A673 (cell line): Measurements from ENCODE around the gene MARCHF2. TPM values are rescaled to one million over a fixed set of nuclear protein-coding genes. Genes with fewer than 3 reads are reported as not detected.

ENCODE experiments used
- BruUV-seq: library from RNA; stranded (reverse); fragments of 400-500 nt; replicated peaks from 2 replicates; lab custom pipeline; 2021; lab: Mats Ljungman, UMichigan
- CTCF ChIA-PET: fragments of 300-600 bp; sonication (Branson Sonifier 250); formaldehyde crosslinking; loops from one replicate; lab custom pipeline; 2022; ENCODE audit warnings: antibody characterized with exemption; lab: Charles Lee
- POLR2A ChIA-PET: fragments of 300-600 bp; sonication (Branson Sonifier 250); formaldehyde crosslinking; loops from one replicate; lab custom pipeline; 2022; ENCODE audit warnings: antibody characterized with exemption; ENCODE audit not compliant: low non-redundant PET; lab: Charles Lee
- DNase-seq: peaks from one replicate; pipeline ENCODE4 v3.0.0-alpha.2; 2015; ENCODE audit warnings: low spot score
- H3K27ac ChIP-seq: fragments of 200-600 bp; sonication (generic); 2 replicates; pipeline ENCODE4 v1.5.1; 2016; ENCODE audit warnings: mixed run types, low read depth, mild to moderate bottlenecking, mixed read lengths, antibody characterized with exemption, low read length; ENCODE audit not compliant: poor library complexity, severe bottlenecking
- H3K27me3 ChIP-seq: fragments of 200-600 bp; sonication (generic); replicated peaks from 2 replicates; pipeline ENCODE4 v1.6.1; 2017; ENCODE audit warnings: mixed run types, low read depth, mild to moderate bottlenecking, mixed read lengths, antibody characterized with exemption, low read length; ENCODE audit not compliant: insufficient read depth, poor library complexity
- H3K36me3 ChIP-seq: fragments of 200-600 bp; sonication (generic); 2 replicates; pipeline ENCODE4 v1.6.1; 2016; ENCODE audit warnings: mixed run types, mild to moderate bottlenecking, mixed read lengths, antibody characterized with exemption, low read length; ENCODE audit not compliant: insufficient read depth, poor library complexity, severe bottlenecking
- H3K4me1 ChIP-seq: fragments of 200-600 bp; sonication (generic); 2 replicates; pipeline ENCODE4 v1.6.1; 2017; ENCODE audit warnings: mixed run types, mild to moderate bottlenecking, mixed read lengths, antibody characterized with exemption, low read length; ENCODE audit not compliant: insufficient read depth, poor library complexity, severe bottlenecking
- H3K4me3 ChIP-seq: fragments of 200-600 bp; sonication (generic); 2 replicates; pipeline ENCODE4 v1.5.1; 2016; ENCODE audit warnings: low read depth, mixed run types, mild to moderate bottlenecking, mixed read lengths, low read length; ENCODE audit not compliant: poor library complexity, severe bottlenecking
- H3K9me3 ChIP-seq: fragments of 200-600 bp; sonication (generic); 2 replicates; pipeline ENCODE4 v1.6.1; 2016; ENCODE audit warnings: mixed run types, low read depth, mild to moderate bottlenecking, mixed read lengths, antibody characterized with exemption, low read length; ENCODE audit not compliant: poor library complexity, severe bottlenecking
- EZH2 ChIP-seq: fragments of 200-600 bp; sonication (generic); IDR thresholded peaks from 2 replicates; pipeline ENCODE4 v1.6.1; 2017; ENCODE audit warnings: borderline replicate concordance, low read depth, mild to moderate bottlenecking, mixed read lengths, antibody characterized with exemption, low read length; ENCODE audit not compliant: poor library complexity, severe bottlenecking
- intact Hi-C: fragments of 100-400 bp; cut with micrococcal nuclease; formaldehyde crosslinking; loops from one replicate; pipeline ENCODE4 v1.10.0; 2022; ENCODE audit not compliant: unreplicated experiment
- total RNA-seq: library from RNA; stranded (reverse); gene quantifications from 2 replicates; pipeline ENCODE4 v1.2.3, GENCODE V29; 2021
- TF ChIP-seq, protein P1 (sequence below): fragments of 300-800, 200-600 bp; sonication (generic); conservative IDR thresholded peaks from 2 replicates; pipeline ENCODE4 v1.5.1; 2017; ENCODE audit warnings: low read depth, mild to moderate bottlenecking, antibody characterized with exemption, low read length, moderate library complexity, mixed read lengths

MARCHF2 gene
- total RNA-seq, 1 experiment from 2014 or later, result 8.8 TPM

DNA sequence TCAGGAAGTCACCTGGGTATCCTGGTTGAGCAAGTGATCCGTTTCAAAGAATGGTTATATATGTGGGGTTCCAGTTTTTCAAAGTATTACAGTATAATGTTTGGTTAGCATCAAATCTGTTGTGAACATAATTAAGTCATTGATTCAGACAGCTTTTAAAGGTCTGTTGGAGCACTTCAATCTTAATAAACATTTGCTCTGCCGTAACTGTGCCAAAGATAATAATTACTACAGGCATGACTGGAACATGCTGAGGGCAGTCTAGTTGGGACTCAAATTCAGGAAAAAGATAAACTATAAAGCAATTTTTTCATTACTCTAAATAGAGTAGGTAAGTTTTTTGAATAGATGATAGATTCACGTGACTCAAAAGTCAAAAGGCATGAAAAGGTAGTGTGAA is 55.0 kb downstream of the MARCHF2 start:
- H3K4me1 ChIP-seq, result no peaks in the 10 kb centered on the region
- no peak overlapping the region for H3K4me3 ChIP-seq
- peaks cover 98% of the 10 kb centered on the region for H3K36me3 ChIP-seq
- CTCF ChIA-PET, result no interaction called here
- no peak for DNase-seq
- no TSS peak for BruUV-seq
- H3K27me3 ChIP-seq, result no peaks in the 10 kb centered on the region
- POLR2A ChIA-PET, result no interaction called here
- TF ChIP-seq EZH2, result no peak
- TF ChIP-seq, protein P1, sequence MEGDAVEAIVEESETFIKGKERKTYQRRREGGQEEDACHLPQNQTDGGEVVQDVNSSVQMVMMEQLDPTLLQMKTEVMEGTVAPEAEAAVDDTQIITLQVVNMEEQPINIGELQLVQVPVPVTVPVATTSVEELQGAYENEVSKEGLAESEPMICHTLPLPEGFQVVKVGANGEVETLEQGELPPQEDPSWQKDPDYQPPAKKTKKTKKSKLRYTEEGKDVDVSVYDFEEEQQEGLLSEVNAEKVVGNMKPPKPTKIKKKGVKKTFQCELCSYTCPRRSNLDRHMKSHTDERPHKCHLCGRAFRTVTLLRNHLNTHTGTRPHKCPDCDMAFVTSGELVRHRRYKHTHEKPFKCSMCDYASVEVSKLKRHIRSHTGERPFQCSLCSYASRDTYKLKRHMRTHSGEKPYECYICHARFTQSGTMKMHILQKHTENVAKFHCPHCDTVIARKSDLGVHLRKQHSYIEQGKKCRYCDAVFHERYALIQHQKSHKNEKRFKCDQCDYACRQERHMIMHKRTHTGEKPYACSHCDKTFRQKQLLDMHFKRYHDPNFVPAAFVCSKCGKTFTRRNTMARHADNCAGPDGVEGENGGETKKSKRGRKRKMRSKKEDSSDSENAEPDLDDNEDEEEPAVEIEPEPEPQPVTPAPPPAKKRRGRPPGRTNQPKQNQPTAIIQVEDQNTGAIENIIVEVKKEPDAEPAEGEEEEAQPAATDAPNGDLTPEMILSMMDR, result no peak
- intact Hi-C loops, result no loop called here
- no peaks in the 10 kb centered on the region for H3K9me3 ChIP-seq
- H3K27ac ChIP-seq, result no peak overlapping the region

DNA sequence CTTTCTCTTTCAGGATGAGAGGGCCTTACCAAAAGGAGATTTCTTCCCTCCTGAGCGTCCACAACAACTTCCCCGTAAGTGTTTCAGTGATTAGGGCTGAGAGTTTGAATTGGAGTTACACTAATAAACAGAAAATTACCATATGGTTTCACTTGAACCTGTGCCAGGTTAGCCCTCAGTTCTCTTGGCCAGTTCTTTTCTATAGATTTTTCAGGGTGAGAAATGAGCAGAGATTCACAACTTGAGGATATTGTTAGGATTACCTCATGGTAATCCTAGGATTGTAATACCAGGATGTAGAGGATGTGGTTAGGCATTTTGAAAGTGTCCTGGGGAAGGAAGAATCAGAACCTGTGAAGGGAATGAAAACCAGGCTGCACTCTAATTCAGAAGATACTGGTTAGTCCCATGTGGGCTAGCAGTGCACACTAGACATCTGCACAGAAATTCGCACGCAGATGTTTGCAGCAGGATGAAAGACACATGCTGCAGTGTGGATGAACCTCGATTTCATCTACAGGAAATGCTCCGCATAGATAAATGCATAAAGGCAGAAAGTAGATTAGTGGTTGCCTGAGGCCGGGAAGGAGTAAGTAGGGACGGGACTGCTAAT is 55.8 kb downstream of the MARCHF2 start:
- no peak overlapping the region for H3K4me3 ChIP-seq
- intact Hi-C loops, result no loop called here
- no peaks in the 10 kb centered on the region for H3K4me1 ChIP-seq
- no TSS peak for BruUV-seq
- TF ChIP-seq, protein P1, result no peak
- TF ChIP-seq EZH2, result no peak
- CTCF ChIA-PET, result no interaction called here
- no peak for DNase-seq
- H3K36me3 ChIP-seq, result peaks cover 98% of the 10 kb centered on the region
- H3K27me3 ChIP-seq, result no peaks in the 10 kb centered on the region
- POLR2A ChIA-PET, result no interaction called here
- H3K9me3 ChIP-seq, result no peaks in the 10 kb centered on the region
- H3K27ac ChIP-seq, result no peak overlapping the region

DNA sequence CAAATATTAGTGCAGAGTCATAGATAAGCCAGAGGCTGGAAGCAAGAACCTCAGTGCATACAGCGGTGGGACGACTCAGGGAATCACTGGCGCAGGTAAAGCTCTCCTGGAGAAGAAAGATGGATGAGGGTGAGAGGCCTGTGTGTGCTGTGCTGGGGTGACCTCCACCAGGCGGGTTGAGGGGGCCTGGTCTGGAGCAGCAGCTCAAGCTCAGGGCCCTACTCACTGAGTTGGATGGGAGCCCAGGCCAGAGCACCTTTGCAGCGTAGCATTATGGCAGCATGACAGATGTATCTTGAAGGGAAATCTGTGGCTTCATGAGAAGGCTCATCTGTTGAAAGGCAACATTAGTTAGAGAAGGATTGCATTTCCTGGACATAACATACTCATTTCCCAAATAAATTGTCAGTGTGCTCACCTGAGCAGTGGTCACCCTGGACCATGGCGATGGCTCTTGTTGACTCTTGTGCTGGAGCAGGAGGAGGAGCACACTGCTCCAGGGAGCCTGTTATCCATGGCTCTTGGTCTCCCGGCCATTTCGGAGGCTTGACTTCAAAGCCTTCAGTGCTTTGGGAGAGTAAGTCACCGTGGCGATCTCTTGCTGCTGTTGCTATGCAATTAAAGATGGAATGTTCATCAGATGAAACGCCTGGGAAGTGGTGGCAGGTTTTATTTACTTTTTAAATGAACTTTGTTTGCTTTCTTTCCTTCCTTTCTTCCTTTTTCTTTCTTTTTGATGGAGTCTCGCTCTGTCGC is 56.7 kb downstream of the MARCHF2 start:
- H3K4me1 ChIP-seq, result no peaks in the 10 kb centered on the region
- intact Hi-C loops, result no loop called here
- no peak for DNase-seq
- POLR2A ChIA-PET, result no interaction called here
- peaks cover 98% of the 10 kb centered on the region for H3K36me3 ChIP-seq
- H3K9me3 ChIP-seq, result no peaks in the 10 kb centered on the region
- H3K27ac ChIP-seq, result no peak overlapping the region
- CTCF ChIA-PET, result no interaction called here
- no peaks in the 10 kb centered on the region for H3K27me3 ChIP-seq
- H3K4me3 ChIP-seq, result no peak overlapping the region
- BruUV-seq, result no TSS peak
- TF ChIP-seq, protein P1, result no peak
- TF ChIP-seq EZH2, result no peak
